HCT116 (cell line): ENCODE results near the gene CAMK2A. TPM values are rescaled to one million over a fixed set of nuclear protein-coding genes. Genes with fewer than 3 reads are reported as not detected.

Experiments used
- ATAC-seq: fragments of 200-7000 bp; cut with Tn5 transposase; 2 replicates; pipeline ENCODE4 v1.9.1; 2020; ENCODE audit warnings: mild to moderate bottlenecking, moderate library complexity
- BruUV-seq: library from RNA; stranded (reverse); fragments of 400-500 nt; replicated peaks from 2 replicates; lab custom pipeline; 2021; lab: Mats Ljungman, UMichigan
- CTCF ChIA-PET: fragments of 300-600 bp; sonication (Branson Sonifier 250); formaldehyde crosslinking; loops from one replicate; lab custom pipeline; 2021; ENCODE audit warnings: antibody characterized with exemption; lab: Charles Lee
- POLR2A ChIA-PET: fragments of 300-600, 350-600 bp; sonication (Branson Sonifier 250); formaldehyde crosslinking; loops from one replicate; lab custom pipeline; 2021; ENCODE audit warnings: antibody characterized with exemption; lab: Charles Lee
- RAD21 ChIA-PET, 2 experiments: fragments of 300-600 bp; sonication (Branson Sonifier 250); formaldehyde crosslinking; loops; one replicate each; lab custom pipeline; 2023; ENCODE audit warnings: low total read pairs in 2 of 2; ENCODE audit not compliant: uncharacterized antibody in 2 of 2, unreplicated experiment in 2 of 2, low non-redundant PET in 1 of 2; lab: Charles Lee
- DNase-seq: peaks from one replicate; pipeline ENCODE4 v3.0.0-alpha.2; 2010; ENCODE audit warnings: low read depth, low spot score
- H2AFZ ChIP-seq: fragments of 200-600 bp; shearing (Covaris generic), sonication (generic); 2 replicates; pipeline ENCODE4 v1.6.1; 2017; ENCODE audit warnings: low read depth, mixed run types, mixed read lengths, antibody characterized with exemption, low read length; ENCODE audit not compliant: poor library complexity, severe bottlenecking
- H3K27ac ChIP-seq: 2 replicates; pipeline ENCODE4 v1.5.1; 2012; ENCODE audit warnings: low read depth, low read length
- H3K27me3 ChIP-seq: fragments of 200-600 bp; sonication (generic); 2 replicates; pipeline ENCODE4 v1.6.1; 2016; ENCODE audit warnings: mixed run types, low read length, mixed read lengths; ENCODE audit not compliant: insufficient read depth
- H3K36me3 ChIP-seq, 2 experiments: fragments of 200-500 bp in 1 of 2; fragments of 200-600 bp in 1 of 2; sonication (Bioruptor generic) in 1 of 2; sonication (generic) in 1 of 2; 2 replicates each; pipeline versions ENCODE4 v1.5.1 to v1.6.1; 2014 to 2016; ENCODE audit warnings: low read length in 2 of 2, inconsistent platforms in 1 of 2, mixed read lengths in 1 of 2, mixed run types in 1 of 2; ENCODE audit not compliant: insufficient read depth in 2 of 2, control insufficient read depth in 1 of 2
- H3K4me1 ChIP-seq, 2 experiments: fragments of 200-600 bp in 1 of 2; sonication (generic) in 1 of 2; 2 replicates each; pipeline versions ENCODE4 v1.5.1 to v1.6.1; 2012 to 2017; ENCODE audit warnings: low read length in 2 of 2, inconsistent platforms in 1 of 2, mild to moderate bottlenecking in 1 of 2, mixed read lengths in 1 of 2, mixed run types in 1 of 2, moderate library complexity in 1 of 2; ENCODE audit not compliant: insufficient read depth in 2 of 2, control insufficient read depth in 1 of 2
- H3K4me2 ChIP-seq: fragments of 200-600 bp; sonication (generic); 2 replicates; pipeline ENCODE4 v1.6.1; 2017; ENCODE audit warnings: mixed run types, low read length, mixed read lengths
- H3K4me3 ChIP-seq, 2 experiments: fragments of 200-600 bp in 1 of 2; sonication (generic) in 1 of 2; replicated peaks in 1 of 2; 2 replicates each; pipeline ENCODE4 v1.5.1; 2011 to 2016; ENCODE audit warnings: low read length in 2 of 2, control low read depth in 1 of 2, low read depth in 1 of 2, mild to moderate bottlenecking in 1 of 2, mixed read lengths in 1 of 2, mixed run types in 1 of 2
- H3K79me2 ChIP-seq: fragments of 200-600 bp; sonication (generic); 2 replicates; pipeline ENCODE4 v1.6.1; 2017; ENCODE audit warnings: mild to moderate bottlenecking, mixed run types, low read length, moderate library complexity, mixed read lengths; ENCODE audit not compliant: insufficient read depth
- H3K9ac ChIP-seq: fragments of 200-600 bp; sonication (generic); 2 replicates; pipeline ENCODE4 v1.6.1; 2016; ENCODE audit warnings: low read length, mixed read lengths
- H3K9me2 ChIP-seq: fragments of 200-600 bp; sonication (generic), shearing (Covaris generic); 2 replicates; pipeline ENCODE4 v1.6.1; 2017; ENCODE audit warnings: mixed run types, mild to moderate bottlenecking, moderate library complexity; ENCODE audit not compliant: insufficient read depth
- H3K9me3 ChIP-seq, 2 experiments: fragments of 200-500 bp in 1 of 2; fragments of 200-600 bp in 1 of 2; sonication (Bioruptor generic) in 1 of 2; sonication (generic) in 1 of 2; 2 replicates each; pipeline ENCODE4 v1.6.1; 2014 to 2017; ENCODE audit warnings: low read length in 2 of 2, mixed read lengths in 2 of 2, inconsistent platforms in 1 of 2, low read depth in 1 of 2, mild to moderate bottlenecking in 1 of 2, mixed run types in 1 of 2, moderate library complexity in 1 of 2; ENCODE audit not compliant: control insufficient read depth in 1 of 2, insufficient read depth in 1 of 2
- H4K20me1 ChIP-seq: fragments of 200-600 bp; sonication (generic), shearing (Covaris generic); 2 replicates; pipeline ENCODE4 v1.6.1; 2017; ENCODE audit warnings: mixed run types, mild to moderate bottlenecking, moderate library complexity; ENCODE audit not compliant: insufficient read depth
- FOSL1 ChIP-seq: IDR thresholded peaks from 2 replicates; pipeline ENCODE4 v1.6.1; 2012; ENCODE audit warnings: low read depth
- POLR2AphosphoS5 ChIP-seq: IDR thresholded peaks from 2 replicates; pipeline ENCODE4 v1.6.1; 2011; ENCODE audit warnings: mild to moderate bottlenecking, low read depth, low read length, moderate library complexity
- SP1 ChIP-seq: IDR thresholded peaks from 2 replicates; pipeline ENCODE4 v1.6.1; 2012; ENCODE audit warnings: low read depth
- intact Hi-C: fragments of 100-400 bp; cut with micrococcal nuclease; formaldehyde crosslinking; loops from 2 replicates; pipeline ENCODE4 v1.10.0; 2022
- total RNA-seq: library from RNA; stranded (reverse); gene quantifications from one replicate; pipeline ENCODE4 v1.2.1, GENCODE V29; 2021; ENCODE audit not compliant: unreplicated experiment
- TF ChIP-seq, protein P1 (sequence below), 3 experiments: fragments of 200-600 bp in 1 of 3; sonication (generic) in 1 of 3; IDR thresholded peaks in 2 of 3; conservative IDR thresholded peaks in 1 of 3; 2 replicates each; pipeline ENCODE4 v1.5.1; 2012 to 2017; ENCODE audit warnings: low read depth in 2 of 3, low read length in 2 of 3, antibody characterized with exemption in 1 of 3, borderline replicate concordance in 1 of 3, control low read depth in 1 of 3, mild to moderate bottlenecking in 1 of 3, mixed read lengths in 1 of 3, mixed run types in 1 of 3, moderate library complexity in 1 of 3; ENCODE audit not compliant: insufficient read depth in 1 of 3

The CAMK2A gene
- total RNA-seq, 1 experiment from 2014 or later: not detected

DNA sequence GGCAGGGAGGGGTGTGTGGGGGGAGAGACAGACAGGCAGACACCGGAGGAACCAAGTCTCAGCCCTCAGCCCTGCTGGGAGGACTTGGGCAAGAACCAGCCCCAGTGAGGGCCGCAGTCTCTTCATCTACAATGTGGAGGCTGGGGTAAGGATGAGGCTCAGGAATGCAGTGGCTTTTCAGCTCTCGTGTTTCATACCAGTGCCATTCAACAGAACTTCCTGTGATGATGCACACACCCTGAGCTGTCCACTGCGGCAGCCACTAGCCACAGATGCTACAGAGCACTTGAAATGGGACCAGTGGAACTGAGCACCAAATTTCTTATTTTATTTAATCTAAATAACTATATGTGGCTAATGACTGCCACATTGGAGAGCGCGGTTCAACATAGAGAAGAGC lies 10.7 kb downstream of the CAMK2A start:
- RAD21 ChIA-PET: no interaction called here
- Histone ChIP-seq H3K9ac (no peak overlapping the region), H3K4me2 (no peak overlapping the region), H3K36me3 (no peaks in the 10 kb centered on the region), H3K27me3 (no peaks in the 10 kb centered on the region), H3K9me2 (no peaks in the 10 kb centered on the region), H3K27ac (no peak overlapping the region), H4K20me1 (no peaks in the 10 kb centered on the region), H3K4me3 (no peak overlapping the region), H3K9me3 (no peaks in the 10 kb centered on the region), H3K79me2 (no peaks in the 10 kb centered on the region), H3K4me1 (no peaks in the 10 kb centered on the region), H2AFZ (no peak overlapping the region)
- ATAC-seq (no peak), DNase-seq (no peak)
- TF ChIP-seq, protein P1, sequence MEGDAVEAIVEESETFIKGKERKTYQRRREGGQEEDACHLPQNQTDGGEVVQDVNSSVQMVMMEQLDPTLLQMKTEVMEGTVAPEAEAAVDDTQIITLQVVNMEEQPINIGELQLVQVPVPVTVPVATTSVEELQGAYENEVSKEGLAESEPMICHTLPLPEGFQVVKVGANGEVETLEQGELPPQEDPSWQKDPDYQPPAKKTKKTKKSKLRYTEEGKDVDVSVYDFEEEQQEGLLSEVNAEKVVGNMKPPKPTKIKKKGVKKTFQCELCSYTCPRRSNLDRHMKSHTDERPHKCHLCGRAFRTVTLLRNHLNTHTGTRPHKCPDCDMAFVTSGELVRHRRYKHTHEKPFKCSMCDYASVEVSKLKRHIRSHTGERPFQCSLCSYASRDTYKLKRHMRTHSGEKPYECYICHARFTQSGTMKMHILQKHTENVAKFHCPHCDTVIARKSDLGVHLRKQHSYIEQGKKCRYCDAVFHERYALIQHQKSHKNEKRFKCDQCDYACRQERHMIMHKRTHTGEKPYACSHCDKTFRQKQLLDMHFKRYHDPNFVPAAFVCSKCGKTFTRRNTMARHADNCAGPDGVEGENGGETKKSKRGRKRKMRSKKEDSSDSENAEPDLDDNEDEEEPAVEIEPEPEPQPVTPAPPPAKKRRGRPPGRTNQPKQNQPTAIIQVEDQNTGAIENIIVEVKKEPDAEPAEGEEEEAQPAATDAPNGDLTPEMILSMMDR (IDR thresholded peaks at IDR 0.05 in 2 of 3, conservative IDR thresholded peaks at IDR 0.05 in 1 of 3; ENCODE audit: borderline replicate concordance in 1 of 3, insufficient read depth in 1 of 3, low read depth in 2 of 3, low read length in 2 of 3): no peak
- TF ChIP-seq POLR2AphosphoS5 (no peak), FOSL1 (no peak)
- POLR2A ChIA-PET: no interaction called here
- intact Hi-C loops: no loop called here
- CTCF ChIA-PET: no interaction called here
- BruUV-seq: no TSS peak

DNA sequence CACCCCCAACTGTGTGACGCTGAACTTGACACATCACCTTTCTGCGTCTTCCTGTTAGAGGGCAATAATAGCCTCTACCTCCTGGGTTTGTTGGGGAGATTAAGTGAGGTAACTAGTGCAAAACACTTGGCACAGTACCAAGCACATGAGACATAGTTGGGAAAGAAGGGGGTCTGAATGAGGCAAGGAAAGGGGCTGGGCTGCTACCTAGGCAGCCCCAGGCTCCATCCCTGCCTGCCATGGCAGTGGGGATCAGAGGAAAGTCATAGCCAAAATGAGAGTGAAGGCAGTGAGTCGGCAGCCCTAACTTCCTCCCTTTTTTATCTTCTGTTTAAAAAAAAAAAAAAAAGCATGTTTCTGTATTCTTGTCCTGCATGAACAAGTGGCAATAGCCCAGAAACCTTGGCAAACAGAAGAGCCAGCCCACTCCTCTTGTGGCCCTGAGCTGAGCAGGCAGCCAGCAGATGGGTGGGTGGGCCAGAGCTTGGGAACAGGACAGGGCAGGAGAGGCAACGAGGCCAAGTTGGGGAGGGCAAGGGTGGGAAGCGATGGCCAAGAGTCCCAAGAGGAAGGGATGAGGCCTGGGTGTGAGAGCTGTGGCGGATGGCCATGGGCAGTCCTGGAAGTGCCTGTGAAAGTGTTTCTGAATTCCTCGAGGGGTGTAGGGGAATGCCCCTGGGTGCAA lies 11.4 kb downstream of the CAMK2A start:
- Histone ChIP-seq H3K4me1 (no peaks in the 10 kb centered on the region), H3K79me2 (no peaks in the 10 kb centered on the region), H3K27me3 (no peaks in the 10 kb centered on the region), H4K20me1 (no peaks in the 10 kb centered on the region), H2AFZ (no peak overlapping the region), H3K4me3 (no peak overlapping the region), H3K9me3 (no peaks in the 10 kb centered on the region), H3K9ac (no peak overlapping the region)
- intact Hi-C loops: no loop called here
- ChIA-PET POLR2A (no interaction called here), RAD21 (no interaction called here)
- no peak for ATAC-seq
- TF ChIP-seq SP1: no peak
- no peak for TF ChIP-seq POLR2AphosphoS5
- TF ChIP-seq, all 23 proteins: peak for 0
- no peak for DNase-seq
- Histone ChIP-seq H3K27ac (no peak overlapping the region), H3K9me2 (no peaks in the 10 kb centered on the region), H3K4me2 (no peak overlapping the region), H3K36me3 (no peaks in the 10 kb centered on the region)
- CTCF ChIA-PET: no interaction called here
- no TSS peak for BruUV-seq
